Glomerular visceral epithelial cell (primary cell): Measurements from ENCODE around the gene NCAPD2.
A peak's percentile ranks its signal among the peaks of the same experiment; 100 is the strongest.

ENCODE experiments used
- DNase-seq: peaks from one replicate; pipeline ENCODE4 v3.0.0-alpha.2; 2016; ENCODE audit errors: extremely low spot score

Gene NCAPD2

DNA sequence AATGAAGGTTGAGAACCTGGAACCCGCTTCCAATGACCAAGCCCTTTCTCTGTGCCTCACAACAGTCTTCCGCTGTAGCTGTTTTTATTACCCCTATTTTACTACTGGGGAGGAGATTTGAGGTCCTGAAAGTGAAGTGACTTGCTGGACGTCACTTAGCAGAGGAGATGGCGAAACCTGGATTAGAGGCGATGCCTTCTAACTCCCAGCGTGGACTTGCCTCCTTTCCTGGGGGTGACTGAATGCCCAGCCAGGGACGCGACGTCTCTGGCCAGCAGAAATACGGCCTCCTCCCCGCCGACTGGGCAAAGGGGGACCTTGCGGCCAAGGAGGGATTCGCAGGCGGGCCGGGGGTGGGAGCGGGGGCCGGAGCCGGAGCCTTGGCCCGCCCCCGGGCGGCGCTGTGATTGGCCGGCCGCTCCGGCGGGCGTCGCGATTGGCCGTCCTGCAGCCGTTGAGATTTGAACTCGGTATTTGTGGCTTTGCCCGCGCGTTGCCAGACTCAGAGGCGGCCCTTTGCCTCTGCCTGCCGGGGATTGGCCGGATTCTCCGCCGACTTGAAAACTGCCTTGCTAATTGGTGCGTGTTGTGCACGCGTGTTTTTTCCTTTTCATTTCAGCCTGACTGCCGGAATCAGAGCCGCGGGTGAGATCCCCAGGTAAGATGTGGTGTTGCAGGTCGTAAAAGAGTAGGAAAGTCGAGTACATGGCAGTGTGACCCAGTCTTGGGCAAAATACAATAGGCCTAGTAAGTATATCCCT lies at the start of gene NCAPD2:
TSS of gene NCAPD2 (plus strand) at position 606 of the 761 bp plus-strand sequence. CDS start 997 bp downstream, outside the sequence.
- peak; percentile 96 for DNase-seq

- DNase-seq, result no peak
Measured at GRCh38 chr12:6444704-6445688, 48.9 kb upstream of the NCAPD2 start, which contains the start of gene CD27. Gene CD27, plus strand, starts transcription at chr12:6444955. Its CDS starts 141 bp downstream, at chr12:6445096.

DNA sequence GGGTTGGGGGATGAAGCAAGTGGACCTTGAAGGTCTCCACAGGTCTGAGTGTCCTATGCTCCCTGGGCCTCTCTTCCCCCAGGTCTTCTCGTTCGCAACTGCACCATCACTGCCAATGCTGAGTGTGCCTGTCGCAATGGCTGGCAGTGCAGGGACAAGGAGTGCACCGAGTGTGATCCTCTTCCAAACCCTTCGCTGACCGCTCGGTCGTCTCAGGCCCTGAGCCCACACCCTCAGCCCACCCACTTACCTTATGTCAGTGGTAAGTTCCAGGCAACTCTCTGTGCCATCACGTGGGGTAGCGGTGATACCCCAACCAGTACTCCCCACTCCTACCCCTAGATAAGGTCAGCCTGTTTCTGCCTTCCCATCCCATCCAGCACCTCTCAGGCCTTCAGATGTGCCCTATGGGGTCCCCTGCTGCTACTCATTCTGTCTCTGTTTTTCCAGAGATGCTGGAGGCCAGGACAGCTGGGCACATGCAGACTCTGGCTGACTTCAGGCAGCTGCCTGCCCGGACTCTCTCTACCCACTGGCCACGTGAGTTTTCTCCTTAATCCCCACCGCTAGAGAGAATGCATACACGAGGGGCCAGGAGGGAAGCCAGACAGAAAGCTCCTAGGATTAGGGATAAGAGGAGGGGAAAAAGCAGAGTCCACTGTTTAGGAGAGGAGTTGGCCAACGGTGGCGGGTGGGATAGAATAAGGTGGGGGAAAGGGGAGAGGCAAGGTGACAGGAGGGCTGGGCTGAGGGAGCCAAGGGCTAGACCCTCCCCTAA lies 43.6 kb upstream of the NCAPD2 start:
- DNase-seq, result no peak

GRCh38 chr12:6450869-6451347 lies 43.0 kb upstream of the NCAPD2 start:
- DNase-seq, result no peak

DNA sequence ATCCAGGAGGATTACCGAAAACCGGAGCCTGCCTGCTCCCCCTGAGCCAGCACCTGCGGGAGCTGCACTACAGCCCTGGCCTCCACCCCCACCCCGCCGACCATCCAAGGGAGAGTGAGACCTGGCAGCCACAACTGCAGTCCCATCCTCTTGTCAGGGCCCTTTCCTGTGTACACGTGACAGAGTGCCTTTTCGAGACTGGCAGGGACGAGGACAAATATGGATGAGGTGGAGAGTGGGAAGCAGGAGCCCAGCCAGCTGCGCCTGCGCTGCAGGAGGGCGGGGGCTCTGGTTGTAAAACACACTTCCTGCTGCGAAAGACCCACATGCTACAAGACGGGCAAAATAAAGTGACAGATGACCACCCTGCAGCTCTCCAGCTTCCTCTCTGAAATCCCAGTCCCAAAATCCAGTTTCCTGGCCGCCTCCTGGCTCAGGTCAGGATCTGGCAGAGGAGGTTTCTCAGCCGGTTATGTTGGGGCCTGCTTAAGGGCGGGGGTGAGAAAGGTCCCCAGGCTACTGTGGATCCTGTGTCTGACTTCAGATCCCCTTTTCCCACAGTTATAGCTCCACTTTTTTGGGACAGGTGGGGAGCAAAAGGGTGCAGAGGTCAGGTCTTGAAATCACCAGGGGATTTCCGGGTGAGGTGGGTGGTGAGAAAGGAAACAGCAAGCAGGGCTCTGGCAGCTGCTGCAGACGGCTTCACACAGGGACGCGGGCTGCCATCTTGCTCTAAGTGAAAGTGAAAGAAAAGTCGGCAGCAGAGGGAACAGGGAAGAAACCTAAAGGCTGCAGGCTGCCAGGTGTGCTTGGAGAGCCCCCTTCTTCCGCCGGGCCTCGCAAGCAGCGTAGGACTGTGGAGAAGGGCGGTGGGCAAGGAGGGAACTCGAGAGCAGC lies 42.3 kb upstream of the NCAPD2 start, which contains the start of gene TAPBPL:
TSS of gene TAPBPL (plus strand) at position 695 of the 897 bp plus-strand sequence. CDS start 207 bp downstream, outside the sequence.
- peak; percentile 73 for DNase-seq

GRCh38 chr12:6452245-6452943 lies 41.5 kb upstream of the NCAPD2 start:
- no peak for DNase-seq

- no peak for DNase-seq
Measured at GRCh38 chr12:6452944-6453630, 40.8 kb upstream of the NCAPD2 start.

GRCh38 chr12:6457220-6457945 lies 36.5 kb upstream of the NCAPD2 start:
- DNase-seq, result no peak

DNA sequence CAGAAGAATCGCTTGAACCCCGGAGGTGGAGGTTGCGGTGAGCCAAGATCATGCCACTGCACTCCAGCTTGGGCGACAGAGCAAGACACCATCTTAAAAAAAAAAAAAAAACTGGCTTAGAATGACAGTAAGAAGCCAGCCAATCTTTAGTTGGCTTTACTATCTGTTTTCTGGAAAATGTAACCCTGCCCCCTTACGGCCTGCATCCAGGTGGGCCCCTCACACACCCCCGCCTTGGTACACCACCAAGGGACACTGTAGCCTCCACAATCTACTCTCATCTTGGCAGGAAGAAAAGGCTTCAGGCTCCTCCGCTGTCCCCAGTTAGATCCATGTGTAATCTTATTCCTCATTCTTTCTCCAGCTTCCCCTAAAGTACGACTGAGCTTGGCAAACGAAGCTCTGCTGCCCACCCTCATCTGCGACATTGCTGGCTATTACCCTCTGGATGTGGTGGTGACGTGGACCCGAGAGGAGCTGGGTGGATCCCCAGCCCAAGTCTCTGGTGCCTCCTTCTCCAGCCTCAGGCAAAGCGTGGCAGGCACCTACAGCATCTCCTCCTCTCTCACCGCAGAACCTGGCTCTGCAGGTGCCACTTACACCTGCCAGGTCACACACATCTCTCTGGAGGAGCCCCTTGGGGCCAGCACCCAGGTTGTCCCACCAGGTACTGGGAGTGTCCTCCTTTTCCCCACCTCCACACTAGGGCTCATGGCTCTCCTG lies 35.5 kb upstream of the NCAPD2 start:
- DNase-seq, result no peak

DNA sequence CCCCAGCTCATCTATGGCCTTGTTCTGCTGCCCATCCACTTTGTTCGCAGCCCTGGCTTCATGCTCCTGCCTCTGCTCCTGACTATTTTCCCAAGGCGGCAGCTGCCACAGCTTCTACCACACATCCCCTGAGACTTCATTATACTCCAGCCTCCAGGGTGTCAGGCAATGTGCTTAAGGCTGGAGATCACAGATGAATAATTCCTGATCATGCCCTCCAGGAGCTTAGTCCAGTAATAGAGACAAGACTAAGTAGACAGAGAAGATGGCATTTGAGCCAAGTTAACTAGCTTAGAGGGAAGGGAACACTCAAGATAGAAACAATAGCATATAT lies 34.9 kb upstream of the NCAPD2 start:
- DNase-seq, result no peak

DNA sequence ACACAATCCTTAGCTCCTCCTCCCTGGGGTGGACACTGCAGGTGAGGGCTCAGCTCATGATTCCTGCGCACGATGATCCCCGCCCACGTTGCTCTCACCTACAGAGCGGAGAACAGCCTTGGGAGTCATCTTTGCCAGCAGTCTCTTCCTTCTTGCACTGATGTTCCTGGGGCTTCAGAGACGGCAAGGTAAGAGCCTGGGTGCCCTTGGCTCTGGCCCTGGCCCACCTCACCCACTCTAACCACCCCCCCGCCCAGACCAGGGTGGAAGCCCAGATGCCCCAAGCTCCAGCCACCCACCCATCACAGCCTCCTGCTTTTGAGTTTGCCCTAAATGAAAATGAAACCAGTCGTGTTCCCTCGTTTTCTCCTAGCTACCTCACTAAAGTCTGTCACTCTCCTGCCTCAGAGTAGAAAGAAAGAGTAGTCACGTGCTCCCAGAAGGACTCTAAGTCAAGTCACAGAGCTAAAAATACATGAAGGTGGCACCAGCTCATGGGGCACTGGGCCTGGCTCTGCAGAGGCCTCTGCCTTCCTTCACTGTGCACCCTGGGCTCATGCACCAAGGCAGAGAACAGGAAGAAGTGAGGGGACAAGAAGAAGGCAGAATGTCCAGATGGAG lies 33.0 kb upstream of the NCAPD2 start:
- DNase-seq, result no peak

- no peak for DNase-seq
Measured at GRCh38 chr12:6461401-6462233, 32.3 kb upstream of the NCAPD2 start.

DNA sequence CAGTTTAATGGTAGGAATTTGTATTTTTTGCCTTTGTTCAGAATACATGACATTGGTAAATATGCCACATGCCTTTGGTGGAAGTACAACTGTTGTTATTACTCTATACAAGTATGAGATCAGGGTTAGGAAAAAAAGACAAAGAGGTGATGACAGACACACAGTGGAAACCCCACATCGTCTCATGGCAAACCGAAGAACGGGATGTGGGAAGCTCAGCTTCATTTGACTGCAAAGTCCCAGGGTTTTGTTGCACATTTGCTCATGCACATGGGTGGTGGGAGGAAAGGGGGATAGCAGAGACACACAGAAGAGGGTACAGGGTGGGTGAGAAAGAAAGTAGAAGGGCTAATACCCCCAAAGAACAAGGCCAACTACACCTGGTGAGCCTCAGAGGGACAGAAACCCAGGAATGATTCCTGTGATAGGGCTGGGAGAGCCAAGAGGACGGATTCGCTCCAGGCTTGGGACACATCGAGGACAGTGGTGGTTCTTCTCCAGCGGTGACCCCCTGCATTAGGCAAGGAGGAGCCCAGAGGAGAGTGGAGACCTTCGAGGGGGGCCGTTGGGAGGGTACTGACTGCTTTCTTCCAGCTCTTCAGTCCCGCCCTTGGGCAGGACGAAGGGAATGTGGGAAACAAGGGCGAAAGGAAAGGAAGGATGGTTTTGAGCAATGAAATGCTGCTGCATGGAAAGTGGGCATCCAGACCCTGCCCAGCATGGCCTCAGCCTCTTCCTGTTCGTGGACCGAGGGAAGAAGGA lies 31.5 kb upstream of the NCAPD2 start:
- DNase-seq, result no peak

GRCh38 chr12:6463216-6463615 lies 30.7 kb upstream of the NCAPD2 start:
- DNase-seq, result no peak

GRCh38 chr12:6463858-6464257 lies 30.0 kb upstream of the NCAPD2 start:
- no peak for DNase-seq

DNA sequence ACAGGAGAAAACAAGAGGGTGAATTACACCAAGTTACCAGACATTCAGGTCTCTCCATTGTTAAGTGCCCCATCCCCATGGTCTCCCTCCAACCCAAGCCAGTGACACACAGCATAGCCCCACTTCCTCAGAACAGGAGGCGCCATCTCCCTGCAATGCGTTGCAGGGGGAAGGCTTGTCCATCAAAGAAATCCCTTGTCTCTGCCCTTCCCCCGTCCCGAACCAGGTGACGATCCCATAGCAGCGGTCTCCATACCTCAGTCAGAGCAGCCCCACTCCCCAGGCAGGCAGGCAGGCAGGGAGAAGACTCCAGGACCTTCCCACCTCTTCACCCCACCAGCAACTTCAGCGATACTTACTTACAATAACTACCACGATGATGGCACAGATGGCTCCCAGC lies 29.4 kb upstream of the NCAPD2 start:
- DNase-seq, result no peak
